Thyroid gland (tissue), 4 donors: ENCODE results near the gene UHMK1. TPM values are rescaled to one million over a fixed set of nuclear protein-coding genes. Genes with fewer than 3 reads are reported as not detected.

ENCODE experiments used
- DNase-seq, 2 donors: peaks; one replicate each; pipeline ENCODE4 v3.0.0-alpha.2; 2019
- H3K27ac ChIP-seq, 3 donors: fragments of 200-600 bp; sonication (generic); 1 replicate in 2 of 3; 2 replicates in 1 of 3; pipeline ENCODE4 v1.5.1; 2016 to 2019; ENCODE audit warnings: mild to moderate bottlenecking in 1 of 3, moderate library complexity in 1 of 3
- H3K27me3 ChIP-seq: fragments of 200-600 bp; sonication (generic); one replicate; pipeline ENCODE4 v1.5.1; 2019
- H3K36me3 ChIP-seq, 2 donors: fragments of 200-600 bp; sonication (generic); one replicate each; pipeline ENCODE4 v1.5.1; 2016 to 2019
- H3K4me1 ChIP-seq, 2 donors: fragments of 200-600 bp; sonication (generic); one replicate each; pipeline ENCODE4 v1.5.1; 2017 to 2019
- H3K4me3 ChIP-seq, 3 donors: fragments of 200-600 bp; sonication (generic); replicated peaks in 1 of 3; 1 replicate in 2 of 3; 2 replicates in 1 of 3; pipeline ENCODE4 v1.5.1; 2016; ENCODE audit warnings: mild to moderate bottlenecking in 1 of 3
- H3K9me3 ChIP-seq: fragments of 200-600 bp; sonication (generic); one replicate; pipeline ENCODE4 v1.5.1; 2017
- CTCF ChIP-seq, 6 experiments: fragments of 200-600 bp in 3 of 6; fragments of 450-650 bp in 3 of 6; sonication (generic) in 3 of 6; IDR thresholded peaks; one replicate each; pipeline ENCODE4 v1.5.1; 2016 to 2019; ENCODE audit warnings: antibody characterized with exemption in 6 of 6, mild to moderate bottlenecking in 2 of 6, inconsistent platforms in 1 of 6, moderate library complexity in 1 of 6
- POLR2A ChIP-seq, 2 donors: fragments of 450-650 bp; IDR thresholded peaks; one replicate each; pipeline ENCODE4 v1.6.1; 2017; ENCODE audit warnings: antibody characterized with exemption in 2 of 2, mild to moderate bottlenecking in 2 of 2, moderate library complexity in 1 of 2
- WGBS, 2 donors: methylation state at CpG; one replicate each; pipeline ENCODE4 v1.1.5; 2017; 5-methylcytosine and 5-hydroxymethylcytosine counted together
- intact Hi-C: fragments of 100-400 bp; cut with DNase I; formaldehyde crosslinking; loops from one replicate; pipeline ENCODE4 v1.15.1; 2023
- total RNA-seq, 4 donors: library from RNA; depleted of rRNA; stranded (reverse); fragments of >200 nt; gene quantifications; one replicate each; pipeline ENCODE4 v1.2.3, GENCODE V29; 2016

UHMK1 gene
- total RNA-seq, 4 donors from 2014 or later: 44.3 to 62.0 (median 57.1) TPM

DNA sequence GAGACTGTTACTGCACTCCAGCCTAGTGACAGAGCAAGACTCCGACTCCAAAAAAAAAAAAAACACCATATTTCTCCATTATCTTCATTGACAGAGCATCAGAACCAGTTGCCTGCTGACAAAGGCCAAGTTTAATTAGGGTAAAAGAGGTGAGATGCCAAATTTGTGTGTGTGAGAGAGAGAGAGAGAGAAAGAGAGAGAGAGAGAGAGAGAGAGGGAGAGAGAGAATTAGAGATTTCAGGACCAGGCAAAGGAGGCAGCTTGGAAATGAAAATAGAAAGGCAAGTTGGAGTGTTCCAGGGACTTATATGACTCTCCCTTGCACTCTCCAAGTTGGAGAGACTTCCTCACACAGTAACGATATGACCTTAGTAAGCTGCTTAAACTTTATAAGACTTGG lies 39.6 kb downstream of the UHMK1 start:
- Histone ChIP-seq H3K4me3 (no peak overlapping the region), H3K36me3 (no peaks in the 10 kb centered on the region), H3K9me3 (no peaks in the 10 kb centered on the region), H3K27ac (no peak overlapping the region), H3K4me1 (no peaks in the 10 kb centered on the region), H3K27me3 (no peaks in the 10 kb centered on the region)
- WGBS, 2 donors: 79 to 83% methylated on average over 2 of the region's 2 CpGs
- TF ChIP-seq CTCF (IDR thresholded peaks at IDR 0.05) (no peak), POLR2A (IDR thresholded peaks at IDR 0.05) (no peak)
- no peak for DNase-seq
- intact Hi-C loops: no loop called here

- 95 to 100% methylated on average over 1 of the region's 1 CpG for WGBS, 2 donors
- TF ChIP-seq POLR2A (IDR thresholded peaks at IDR 0.05) (no peak), CTCF (IDR thresholded peaks at IDR 0.05) (no peak)
- Histone ChIP-seq H3K36me3 (no peaks in the 10 kb centered on the region), H3K4me1 (no peaks in the 10 kb centered on the region), H3K4me3 (no peak overlapping the region), H3K27ac (no peak overlapping the region), H3K9me3 (no peaks in the 10 kb centered on the region), H3K27me3 (no peaks in the 10 kb centered on the region)
- no peak for DNase-seq
- intact Hi-C loops: no loop called here
Measured at GRCh38 chr1:162538815-162539431, 41.3 kb downstream of the UHMK1 start.

DNA sequence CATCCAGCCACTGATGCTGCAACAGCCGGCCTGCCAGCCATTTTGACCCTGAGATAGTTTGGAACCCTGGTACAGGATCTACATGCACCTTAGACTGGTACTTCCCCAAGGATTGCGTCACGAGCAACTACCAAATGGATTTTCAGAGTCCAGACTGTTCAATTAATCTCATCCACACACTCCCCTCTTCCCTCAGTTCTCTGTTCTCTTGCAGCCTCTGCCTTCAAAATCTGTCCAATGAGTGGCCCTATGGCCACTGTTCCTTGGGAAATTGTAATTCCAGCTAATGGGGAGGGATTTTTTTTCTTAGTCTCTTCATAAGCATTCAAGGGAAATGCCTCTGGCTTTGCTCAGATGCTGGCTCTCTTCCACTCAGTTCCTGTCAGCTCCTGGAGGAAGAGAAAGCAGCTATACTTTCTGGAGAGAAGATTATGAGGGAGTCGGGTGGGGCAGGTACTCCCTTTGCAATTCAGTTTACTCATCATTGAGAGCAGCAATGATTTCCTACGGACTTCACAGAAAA lies 44.1 kb downstream of the UHMK1 start:
- TF ChIP-seq POLR2A (IDR thresholded peaks at IDR 0.05) (no peak), CTCF (IDR thresholded peaks at IDR 0.05) (no peak)
- H3K27ac ChIP-seq: peak overlapping the region in 1 of 3 donors; percentile 7
- H3K27me3 ChIP-seq: no peaks in the 10 kb centered on the region
- WGBS, 2 donors: 61 to 66% methylated on average over 5 of the region's 5 CpGs
- DNase-seq: no peak
- H3K9me3 ChIP-seq: no peaks in the 10 kb centered on the region
- no peak overlapping the region for H3K4me3 ChIP-seq
- intact Hi-C loops: no loop called here
- no peaks in the 10 kb centered on the region for H3K4me1 ChIP-seq
- no peaks in the 10 kb centered on the region for H3K36me3 ChIP-seq

DNA sequence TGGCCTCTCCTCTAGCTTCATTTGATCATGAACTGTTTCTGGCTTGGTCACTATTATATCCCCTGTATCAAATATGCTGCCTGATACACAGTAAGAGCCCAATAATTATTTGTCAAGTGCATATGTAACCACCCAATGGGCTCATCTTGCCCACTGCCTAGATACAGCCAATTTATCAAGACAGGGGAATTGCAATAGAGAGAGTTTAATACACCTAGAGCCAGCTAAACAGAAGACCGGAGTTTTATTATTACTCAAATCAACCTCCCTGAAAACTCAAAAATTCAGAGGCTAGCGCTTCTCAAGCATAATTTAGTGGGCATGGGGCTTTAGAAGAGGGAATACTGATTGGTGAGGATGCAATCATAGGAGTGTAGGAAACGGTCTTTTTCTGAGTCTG lies 45.6 kb downstream of the UHMK1 start:
- Histone ChIP-seq H3K36me3 (no peaks in the 10 kb centered on the region), H3K27ac (no peak overlapping the region), H3K4me1 (no peaks in the 10 kb centered on the region), H3K27me3 (no peaks in the 10 kb centered on the region), H3K9me3 (no peaks in the 10 kb centered on the region), H3K4me3 (no peak overlapping the region)
- DNase-seq: no peak
- WGBS, 2 donors: 97% methylated on average over 3 of the region's 3 CpGs
- TF ChIP-seq CTCF (IDR thresholded peaks at IDR 0.05): no peak
- TF ChIP-seq POLR2A (IDR thresholded peaks at IDR 0.05): no peak
- intact Hi-C loops: no loop called here

GRCh38 chr1:162548170-162548569 lies 50.6 kb downstream of the UHMK1 start:
- Histone ChIP-seq H3K27me3 (no peaks in the 10 kb centered on the region), H3K36me3 (no peaks in the 10 kb centered on the region), H3K4me1 (no peaks in the 10 kb centered on the region), H3K9me3 (no peaks in the 10 kb centered on the region), H3K4me3 (no peak overlapping the region), H3K27ac (no peak overlapping the region)
- intact Hi-C loops: no loop called here
- no peak for DNase-seq
- WGBS, 2 donors: 78 to 92% methylated on average over 4 of the region's 4 CpGs
- no peak for TF ChIP-seq CTCF (IDR thresholded peaks at IDR 0.05)
- TF ChIP-seq POLR2A (IDR thresholded peaks at IDR 0.05): no peak
